Osteoblast (primary cell): ENCODE results near the gene NEDD4L. TPM values are rescaled to one million over a fixed set of nuclear protein-coding genes. Genes with fewer than 3 reads are reported as not detected.
A peak's percentile ranks its signal among the peaks of the same experiment; 100 is the strongest.

Experiments used
- DNase-seq: peaks from one replicate; pipeline ENCODE4 v3.0.0; 2011; ENCODE audit warnings: low spot score, mixed read lengths; ENCODE audit not compliant: insufficient read length; ENCODE audit errors: missing footprints
- H2AFZ ChIP-seq: 2 replicates; pipeline ENCODE4 v1.6.0; 2011; ENCODE audit warnings: mild to moderate bottlenecking, low read length
- H3K27ac ChIP-seq: 2 replicates; pipeline ENCODE4 v1.5.1; 2011; ENCODE audit warnings: mild to moderate bottlenecking, low read depth, low read length, moderate library complexity
- H3K27me3 ChIP-seq: 2 replicates; pipeline ENCODE4 v1.6.0; 2012; ENCODE audit warnings: mild to moderate bottlenecking, control low read depth, inconsistent platforms, low read length, moderate library complexity; ENCODE audit not compliant: insufficient read depth
- H3K36me3 ChIP-seq: 2 replicates; pipeline ENCODE4 v1.5.1; 2011; ENCODE audit warnings: mild to moderate bottlenecking, low read length, control low read depth, moderate library complexity; ENCODE audit not compliant: insufficient read depth
- H3K4me1 ChIP-seq: 2 replicates; pipeline ENCODE4 v1.5.1; 2011; ENCODE audit warnings: mild to moderate bottlenecking, low read length, control low read depth, moderate library complexity; ENCODE audit not compliant: insufficient read depth
- H3K4me2 ChIP-seq: 2 replicates; pipeline ENCODE4 v1.6.0; 2011; ENCODE audit warnings: mild to moderate bottlenecking, low read length; ENCODE audit not compliant: insufficient read depth
- H3K4me3 ChIP-seq: fragments of 200-600 bp; sonication (generic); 3 replicates; pipeline ENCODE4 v1.5.1; 2012; ENCODE audit warnings: mild to moderate bottlenecking, low read length, inconsistent platforms; ENCODE audit not compliant: insufficient read depth
- H3K79me2 ChIP-seq: 2 replicates; pipeline ENCODE4 v1.6.0; 2012; ENCODE audit warnings: mild to moderate bottlenecking, low read length, control low read depth, inconsistent platforms; ENCODE audit not compliant: insufficient read depth
- H3K9me3 ChIP-seq: 2 replicates; pipeline ENCODE4 v1.5.1; 2011; ENCODE audit warnings: low read depth, low read length, control low read depth
- H4K20me1 ChIP-seq: 2 replicates; pipeline ENCODE4 v1.6.0; 2012; ENCODE audit warnings: mild to moderate bottlenecking, low read length, control low read depth; ENCODE audit not compliant: insufficient read depth
- total RNA-seq: library from RNA; depleted of rRNA; stranded (reverse); fragments of >200 nt; gene quantifications from 2 replicates; pipeline ENCODE4 v1.2.3, GENCODE V29; 2012
- TF ChIP-seq, protein P1 (sequence below): IDR thresholded peaks from 2 replicates; pipeline ENCODE4 v1.5.1; 2011; ENCODE audit warnings: mild to moderate bottlenecking, low read depth, low read length, moderate library complexity; ENCODE audit errors: extremely low read depth

Gene NEDD4L
- total RNA-seq, 1 donor, result 30.0 TPM

DNA sequence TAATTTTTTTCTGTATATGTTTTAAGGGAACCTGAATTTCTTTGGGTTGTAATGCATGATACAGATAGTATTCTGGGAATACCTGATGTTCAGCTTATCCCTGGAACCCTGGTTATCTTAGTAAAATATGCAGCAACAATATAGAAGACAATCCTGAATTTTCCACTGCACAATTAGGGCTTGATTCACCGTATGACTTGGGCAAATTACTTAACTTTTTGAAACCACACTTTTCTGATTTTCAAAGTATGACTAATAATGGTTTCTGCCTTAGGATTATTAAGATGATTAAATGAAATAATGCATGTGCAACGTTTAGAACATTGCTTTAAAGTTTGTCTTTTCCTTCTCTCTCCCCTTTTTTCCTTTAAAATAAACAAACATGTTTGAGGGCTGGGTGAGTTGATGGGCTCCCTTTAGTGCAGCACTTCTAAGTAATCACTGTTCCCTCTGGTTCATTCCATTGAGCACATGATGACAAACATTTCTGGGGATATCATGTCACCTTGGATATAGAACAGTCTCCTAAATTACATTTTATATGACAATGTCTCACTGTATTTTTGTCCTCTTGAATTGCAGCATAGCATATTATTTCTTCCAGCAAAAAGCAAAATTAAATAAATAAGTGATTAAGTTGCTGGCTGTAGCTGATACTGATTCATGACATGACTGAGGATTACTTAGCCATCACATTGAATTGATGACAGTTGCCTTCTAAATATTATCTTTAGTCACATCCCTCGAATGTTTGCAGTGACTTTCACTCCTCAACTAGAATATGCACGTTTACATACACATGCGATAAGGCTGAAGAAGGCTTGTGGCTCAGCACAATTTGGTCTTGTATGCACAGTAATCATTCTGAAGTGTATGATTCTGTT is 254.5 kb downstream of the NEDD4L start:
- Histone ChIP-seq H3K4me2 (no peak overlapping the region), H3K4me1 (peaks cover 7% of the 10 kb centered on the region)
- DNase-seq, result peak; percentile 66

DNA sequence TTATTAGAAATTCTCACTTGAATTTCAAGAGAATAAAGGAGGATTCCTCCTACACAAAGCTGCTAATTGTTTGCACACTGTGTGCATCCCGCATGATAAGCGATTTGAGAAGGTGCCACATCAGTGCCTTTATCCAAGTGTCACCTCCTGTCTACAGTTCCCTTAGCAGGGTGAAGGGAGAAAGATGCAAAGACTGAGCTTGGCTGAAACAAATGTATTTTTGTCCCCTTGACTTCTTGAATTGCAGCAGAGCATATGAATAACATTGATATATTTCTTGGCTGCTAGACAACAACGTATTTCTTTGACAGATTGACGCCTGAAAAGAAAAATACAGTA is 255.1 kb downstream of the NEDD4L start:
- Histone ChIP-seq H4K20me1 (no peaks in the 10 kb centered on the region), H3K4me2 (no peak overlapping the region), H3K36me3 (no peaks in the 10 kb centered on the region), H3K27me3 (no peaks in the 10 kb centered on the region), H2AFZ (no peak overlapping the region), H3K9me3 (no peaks in the 10 kb centered on the region), H3K27ac (no peak overlapping the region), H3K4me1 (peaks cover 7% of the 10 kb centered on the region), H3K79me2 (no peaks in the 10 kb centered on the region), H3K4me3 (no peak overlapping the region)
- DNase-seq, result no peak
- TF ChIP-seq, protein P1, sequence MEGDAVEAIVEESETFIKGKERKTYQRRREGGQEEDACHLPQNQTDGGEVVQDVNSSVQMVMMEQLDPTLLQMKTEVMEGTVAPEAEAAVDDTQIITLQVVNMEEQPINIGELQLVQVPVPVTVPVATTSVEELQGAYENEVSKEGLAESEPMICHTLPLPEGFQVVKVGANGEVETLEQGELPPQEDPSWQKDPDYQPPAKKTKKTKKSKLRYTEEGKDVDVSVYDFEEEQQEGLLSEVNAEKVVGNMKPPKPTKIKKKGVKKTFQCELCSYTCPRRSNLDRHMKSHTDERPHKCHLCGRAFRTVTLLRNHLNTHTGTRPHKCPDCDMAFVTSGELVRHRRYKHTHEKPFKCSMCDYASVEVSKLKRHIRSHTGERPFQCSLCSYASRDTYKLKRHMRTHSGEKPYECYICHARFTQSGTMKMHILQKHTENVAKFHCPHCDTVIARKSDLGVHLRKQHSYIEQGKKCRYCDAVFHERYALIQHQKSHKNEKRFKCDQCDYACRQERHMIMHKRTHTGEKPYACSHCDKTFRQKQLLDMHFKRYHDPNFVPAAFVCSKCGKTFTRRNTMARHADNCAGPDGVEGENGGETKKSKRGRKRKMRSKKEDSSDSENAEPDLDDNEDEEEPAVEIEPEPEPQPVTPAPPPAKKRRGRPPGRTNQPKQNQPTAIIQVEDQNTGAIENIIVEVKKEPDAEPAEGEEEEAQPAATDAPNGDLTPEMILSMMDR, result no peak

More for the DNA sequence above, 254.5 kb downstream of the NEDD4L start:
- H3K9me3 ChIP-seq, result no peaks in the 10 kb centered on the region
- no peaks in the 10 kb centered on the region for H3K27me3 ChIP-seq
- no peaks in the 10 kb centered on the region for H3K79me2 ChIP-seq
- no peak overlapping the region for H3K4me3 ChIP-seq
- H4K20me1 ChIP-seq, result no peaks in the 10 kb centered on the region
- H3K36me3 ChIP-seq, result no peaks in the 10 kb centered on the region
- TF ChIP-seq, protein P1, result no peak
- H3K27ac ChIP-seq, result no peak overlapping the region
- no peak overlapping the region for H2AFZ ChIP-seq

DNA sequence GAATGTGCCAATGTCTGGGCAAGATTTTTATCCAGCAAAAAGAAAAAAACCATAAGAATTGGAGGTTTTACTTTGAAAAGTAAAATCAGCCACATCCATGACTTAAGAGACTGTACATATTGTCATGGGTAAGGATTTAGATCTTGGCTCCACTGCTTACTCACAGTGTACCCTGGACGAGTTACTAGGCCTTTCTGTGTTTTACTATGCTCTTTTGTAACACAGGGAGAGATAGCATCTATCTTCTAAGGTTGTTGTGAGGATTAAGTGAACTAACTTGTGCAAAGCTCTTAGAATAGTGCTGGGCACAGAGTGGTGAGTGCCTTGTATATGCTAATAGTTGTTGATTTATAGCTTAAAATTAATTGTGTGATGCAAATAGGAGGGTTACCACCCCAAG is 255.9 kb downstream of the NEDD4L start:
- Histone ChIP-seq H3K36me3 (no peaks in the 10 kb centered on the region), H3K9me3 (no peaks in the 10 kb centered on the region), H2AFZ (no peak overlapping the region), H3K79me2 (no peaks in the 10 kb centered on the region), H4K20me1 (no peaks in the 10 kb centered on the region), H3K27ac (no peak overlapping the region), H3K4me2 (no peak overlapping the region), H3K4me3 (no peak overlapping the region), H3K27me3 (no peaks in the 10 kb centered on the region), H3K4me1 (peaks cover 7% of the 10 kb centered on the region)
- TF ChIP-seq, protein P1, result no peak
- DNase-seq, result no peak

DNA sequence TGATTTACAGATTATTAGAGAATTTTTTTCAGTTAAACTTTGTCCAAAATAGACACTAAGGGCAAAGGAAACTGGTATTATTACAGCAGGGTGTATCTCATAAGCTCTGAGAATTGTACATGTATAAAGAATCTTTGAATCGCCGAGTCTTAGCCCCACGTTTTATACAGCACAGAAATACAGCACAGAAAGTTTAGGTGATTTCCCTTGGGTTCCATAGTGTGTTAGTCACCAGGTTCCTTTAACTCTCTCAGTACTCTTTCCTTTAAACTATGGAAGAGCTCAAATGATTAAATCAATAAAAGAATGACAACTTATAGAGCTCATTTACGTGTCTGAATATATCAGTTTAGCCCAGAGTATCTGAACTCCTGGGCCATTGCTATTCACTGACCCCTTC is 256.8 kb downstream of the NEDD4L start:
- Histone ChIP-seq H3K4me2 (no peak overlapping the region), H3K27ac (no peak overlapping the region), H3K79me2 (no peaks in the 10 kb centered on the region), H3K4me1 (peaks cover 7% of the 10 kb centered on the region), H3K9me3 (no peaks in the 10 kb centered on the region), H3K27me3 (no peaks in the 10 kb centered on the region), H4K20me1 (no peaks in the 10 kb centered on the region), H2AFZ (no peak overlapping the region), H3K4me3 (no peak overlapping the region), H3K36me3 (no peaks in the 10 kb centered on the region)
- no peak for DNase-seq
- TF ChIP-seq, protein P1, result no peak
